Measurements from ENCODE around the gene TBX2. TPM values are rescaled to one million over a fixed set of nuclear protein-coding genes. Genes with fewer than 3 reads are reported as not detected.

Gene TBX2
- total and polyA plus RNA-seq, 10 of the 15 experiments (the other 5 are each of a cell fraction or from before 2014, with no cell fraction given): 0.13 TPM; not detected in 9

DNA sequence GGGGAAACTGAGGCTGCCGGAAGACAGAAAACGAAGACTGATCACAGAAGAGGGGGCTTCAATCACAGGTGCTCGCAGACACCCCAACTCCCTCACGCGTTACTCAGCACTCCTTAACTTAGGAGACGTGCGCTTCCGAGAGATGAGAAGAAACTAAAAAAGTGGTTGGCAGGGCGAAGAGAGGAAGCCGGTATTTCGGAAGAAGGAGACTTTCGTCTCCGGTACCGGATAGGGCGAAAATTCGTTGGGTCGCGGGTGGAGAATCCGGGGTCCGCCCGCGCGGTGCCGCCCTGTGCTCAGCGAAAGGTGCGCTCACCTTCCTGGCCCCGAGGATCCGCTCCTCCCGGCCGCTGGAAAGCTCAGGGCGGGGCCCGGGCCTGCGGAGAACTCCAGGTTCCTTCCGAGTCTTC is 917 bp upstream of the TBX2 start:
- CTCF ChIA-PET: no interaction called here
- RAD21 ChIA-PET (ENCODE audit: unreplicated experiment): no interaction called here
- POLR2A ChIA-PET: no interaction called here
- Histone ChIP-seq H3K4me1 (ENCODE audit: control insufficient read depth, insufficient read depth, low read length) (no peaks in the 10 kb centered on the region), H3K4me3 (no peak overlapping the region), H3K27me3 (replicated peaks in 1 of 2; ENCODE audit: control insufficient read depth in 2 of 2, insufficient read depth in 2 of 2, low read length in 1 of 2) (peaks cover 21 to 32% of the 10 kb centered on the region in 2 experiments), H3K36me3 (ENCODE audit: control insufficient read depth in 2 of 2, insufficient read depth in 2 of 2, low read length in 1 of 2) (no peaks in the 10 kb centered on the region; a peak in 1 of 4 replicates), H3K27ac (ENCODE audit: control insufficient read depth, insufficient read depth) (no peak overlapping the region), H3K79me2 (ENCODE audit: control insufficient read depth, insufficient read depth, low read length) (no peaks in the 10 kb centered on the region), H3K9me3 (replicated peaks; ENCODE audit: control insufficient read depth, insufficient read depth, low read length) (no peaks in the 10 kb centered on the region; the same call in 2 of the 3 replicates), H4K20me1 (ENCODE audit: control insufficient read depth, insufficient read depth) (no peaks in the 10 kb centered on the region), H2AFZ (ENCODE audit: control insufficient read depth, low read depth, low read length) (no peak overlapping the region), H3K9ac (ENCODE audit: control insufficient read depth, insufficient read depth, low read length) (no peak overlapping the region), H3K4me2 (ENCODE audit: control insufficient read depth, insufficient read depth) (no peak overlapping the region)
- FAIRE-seq (no peak), ATAC-seq (no peak), DNase-seq (ENCODE audit: low read depth, low spot score) (no peak)
- SMC1A ChIA-PET (ENCODE audit: uncharacterized antibody, unreplicated experiment): no interaction called here
- in situ Hi-C loops (cut with MboI): no loop called here
- TF ChIP-seq MXI1 (IDR thresholded peaks at IDR 0.05; ENCODE audit: low read depth, low read length): no peak
- TF ChIP-seq NFXL1 (IDR thresholded peaks at IDR 0.05; ENCODE audit: borderline replicate concordance): peak; percentile 28; the same call in 1 of the 2 replicates
- intact Hi-C loops (cut with micrococcal nuclease; ENCODE audit: unreplicated experiment): no loop called here
- 33% methylated on average over 30 of the region's 34 CpGs for WGBS (ENCODE audit: insufficient coverage, insufficient replicate concordance, low lambda C conversion rate, missing lambda C conversion rate)
- no TSS peak for BruUV-seq (replicated peaks)

DNA sequence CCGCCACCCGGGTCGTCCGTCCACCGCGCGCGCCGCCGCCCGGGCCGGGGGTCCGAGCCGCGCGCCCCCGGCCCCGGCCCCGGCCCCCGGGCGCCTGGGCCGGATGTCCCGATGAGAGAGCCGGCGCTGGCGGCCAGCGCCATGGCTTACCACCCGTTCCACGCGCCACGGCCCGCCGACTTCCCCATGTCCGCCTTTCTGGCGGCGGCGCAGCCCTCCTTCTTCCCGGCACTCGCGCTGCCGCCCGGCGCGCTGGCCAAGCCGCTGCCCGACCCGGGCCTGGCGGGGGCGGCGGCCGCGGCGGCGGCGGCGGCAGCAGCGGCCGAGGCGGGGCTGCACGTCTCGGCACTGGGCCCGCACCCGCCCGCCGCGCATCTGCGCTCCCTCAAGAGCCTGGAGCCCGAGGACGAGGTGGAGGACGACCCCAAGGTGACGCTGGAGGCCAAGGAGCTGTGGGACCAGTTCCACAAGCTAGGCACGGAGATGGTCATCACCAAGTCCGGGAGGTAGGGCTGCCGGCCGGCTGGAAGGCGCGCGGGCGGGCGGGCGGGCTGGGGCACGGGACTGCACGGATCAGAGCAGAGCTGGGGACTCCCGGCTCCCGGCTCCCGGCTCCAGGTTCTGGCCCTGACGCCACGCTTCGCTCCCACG is 548 bp downstream of the TBX2 start:
- FAIRE-seq (no peak), DNase-seq (ENCODE audit: low read depth, low spot score) (no peak), ATAC-seq (no peak)
- Histone ChIP-seq H3K79me2 (ENCODE audit: control insufficient read depth, insufficient read depth, low read length) (no peaks in the 10 kb centered on the region), H3K9ac (ENCODE audit: control insufficient read depth, insufficient read depth, low read length) (no peak overlapping the region), H2AFZ (ENCODE audit: control insufficient read depth, low read depth, low read length) (no peak overlapping the region), H3K27ac (ENCODE audit: control insufficient read depth, insufficient read depth) (no peak overlapping the region), H3K4me3 (no peak overlapping the region), H3K4me2 (ENCODE audit: control insufficient read depth, insufficient read depth) (no peak overlapping the region), H3K36me3 (ENCODE audit: control insufficient read depth in 2 of 2, insufficient read depth in 2 of 2, low read length in 1 of 2) (no peaks in the 10 kb centered on the region; a peak in 1 of 4 replicates), H4K20me1 (ENCODE audit: control insufficient read depth, insufficient read depth) (no peaks in the 10 kb centered on the region), H3K4me1 (ENCODE audit: control insufficient read depth, insufficient read depth, low read length) (no peaks in the 10 kb centered on the region), H3K9me3 (replicated peaks; ENCODE audit: control insufficient read depth, insufficient read depth, low read length) (no peaks in the 10 kb centered on the region; the same call in 2 of the 3 replicates), H3K27me3 (replicated peaks in 1 of 2; ENCODE audit: control insufficient read depth in 2 of 2, insufficient read depth in 2 of 2, low read length in 1 of 2) (peaks cover 30 to 41% of the 10 kb centered on the region in 2 experiments)
- in situ Hi-C loops (cut with MboI): no loop called here
- WGBS (ENCODE audit: insufficient coverage, insufficient replicate concordance, low lambda C conversion rate, missing lambda C conversion rate): 22% methylated on average over 27 of the region's 90 CpGs
- BruUV-seq (replicated peaks): no TSS peak
- intact Hi-C loops (cut with micrococcal nuclease; ENCODE audit: unreplicated experiment): no loop called here
- RAD21 ChIA-PET (ENCODE audit: unreplicated experiment): no interaction called here
- POLR2A ChIA-PET: interaction anchor here (0.7 kb wide), 1 partner anchor 455 kb away, joined by 4 read pairs; no protein-coding TSS in a partner anchor
- SMC1A ChIA-PET (ENCODE audit: uncharacterized antibody, unreplicated experiment): no interaction called here
- CTCF ChIA-PET: no interaction called here
- no peak for TF ChIP-seq MEF2A (IDR thresholded peaks at IDR 0.05; ENCODE audit: insufficient read depth, low read depth, low read length)
- no peak for TF ChIP-seq NR2C2 (IDR thresholded peaks at IDR 0.05; ENCODE audit: borderline replicate concordance, control insufficient read depth, insufficient read length, low read depth)
- TF ChIP-seq E2F4 (IDR thresholded peaks at IDR 0.05; ENCODE audit: low read depth, low read length): no peak
- TF ChIP-seq JUNB (IDR thresholded peaks at IDR 0.05): no peak
- TF ChIP-seq HDAC2 (IDR thresholded peaks at IDR 0.05): no peak
- TF ChIP-seq CHD1 (IDR thresholded peaks at IDR 0.05; ENCODE audit: low read depth, low read length): no peak
- no peak for TF ChIP-seq KAT2A (conservative IDR thresholded peaks at IDR 0.05; ENCODE audit: control insufficient read depth, low read depth, low read length)
- no peak for TF ChIP-seq CBFB (IDR thresholded peaks at IDR 0.05; ENCODE audit: low read depth)
- TF ChIP-seq YBX1 (IDR thresholded peaks at IDR 0.05): no peak
- no peak for TF ChIP-seq EZH2 (IDR thresholded peaks at IDR 0.05; ENCODE audit: borderline replicate concordance, control insufficient read depth, low read depth, low read length)
- TF ChIP-seq, protein P1, sequence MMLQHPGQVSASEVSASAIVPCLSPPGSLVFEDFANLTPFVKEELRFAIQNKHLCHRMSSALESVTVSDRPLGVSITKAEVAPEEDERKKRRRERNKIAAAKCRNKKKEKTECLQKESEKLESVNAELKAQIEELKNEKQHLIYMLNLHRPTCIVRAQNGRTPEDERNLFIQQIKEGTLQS (IDR thresholded peaks at IDR 0.05; ENCODE audit: borderline replicate concordance, extremely low read depth, low read depth, low read length): no peak
- TF ChIP-seq CREM (IDR thresholded peaks at IDR 0.05; ENCODE audit: low read depth): no peak
- TF ChIP-seq SPI1 (IDR thresholded peaks at IDR 0.05; ENCODE audit: borderline replicate concordance, insufficient read depth, low read depth, low read length): no peak
